SHP77 treated with DMSO at 0.1 percent for 48 hours (cell line): ENCODE data around the gene CLSTN1.
"Not testable (repeated sequence)": the region's sequence is repeated elsewhere in the genome, so short reads cannot be mapped to it uniquely, and the experiment has no call there.

Source experiments
- DNase-seq: peaks from one replicate; lab custom pipeline; 2025; lab: John Stamatoyannopoulos, UW

Gene CLSTN1

GRCh38 chr1:9825093-9826074, 1.6 kb upstream of the CLSTN1 start:
- no peak for DNase-seq

- no peak for DNase-seq
These were observed 931 bp upstream of the CLSTN1 start for GRCh38 chr1:9824702-9825089.

GRCh38 chr1:9823693-9823942, 147 bp downstream of the CLSTN1 start:
- DNase-seq, result no peak

GRCh38 chr1:9822897-9823692, 670 bp downstream of the CLSTN1 start:
- peak; percentile 1 for DNase-seq

- DNase-seq, result no peak
These were observed 1.3 kb downstream of the CLSTN1 start for GRCh38 chr1:9822490-9822889.

GRCh38 chr1:9821710-9822109, 2.1 kb downstream of the CLSTN1 start:
- DNase-seq, result no peak

- no peak for DNase-seq
These were observed 3.2 kb downstream of the CLSTN1 start for GRCh38 chr1:9820521-9820920.

- no peak for DNase-seq
These were observed 6.0 kb downstream of the CLSTN1 start for GRCh38 chr1:9817734-9818133.

- DNase-seq, result no peak
These were observed 7.6 kb downstream of the CLSTN1 start for GRCh38 chr1:9816199-9816598.

GRCh38 chr1:9815150-9815549, 8.6 kb downstream of the CLSTN1 start:
- no peak for DNase-seq

GRCh38 chr1:9814619-9815018, 9.1 kb downstream of the CLSTN1 start:
- DNase-seq, result no peak

GRCh38 chr1:9811239-9811966, 12.4 kb downstream of the CLSTN1 start:
- no peak for DNase-seq

- no peak for DNase-seq
These were observed 14.7 kb downstream of the CLSTN1 start for GRCh38 chr1:9809100-9809510.

- DNase-seq, result no peak
These were observed 15.3 kb downstream of the CLSTN1 start for GRCh38 chr1:9808459-9808858.

GRCh38 chr1:9807541-9807940, 16.2 kb downstream of the CLSTN1 start:
- DNase-seq, result no peak

- DNase-seq, result not testable (repeated sequence)
These were observed 17.8 kb downstream of the CLSTN1 start for GRCh38 chr1:9805972-9806371.

- no peak for DNase-seq
These were observed 18.7 kb downstream of the CLSTN1 start for GRCh38 chr1:9805006-9805508.

- DNase-seq, result not testable (repeated sequence)
These were observed 20.5 kb downstream of the CLSTN1 start for GRCh38 chr1:9803003-9803918.

- DNase-seq, result no peak
These were observed 21.9 kb downstream of the CLSTN1 start for GRCh38 chr1:9801909-9802308.

- DNase-seq, result no peak
These were observed 25.3 kb downstream of the CLSTN1 start for GRCh38 chr1:9798236-9799130.
